ENCODE measurements around the gene SCAMP4.
"Not testable (repeated sequence)": the region's sequence is repeated elsewhere in the genome, so short reads cannot be mapped to it uniquely, and the experiment has no call there.

SCAMP4 gene

DNA sequence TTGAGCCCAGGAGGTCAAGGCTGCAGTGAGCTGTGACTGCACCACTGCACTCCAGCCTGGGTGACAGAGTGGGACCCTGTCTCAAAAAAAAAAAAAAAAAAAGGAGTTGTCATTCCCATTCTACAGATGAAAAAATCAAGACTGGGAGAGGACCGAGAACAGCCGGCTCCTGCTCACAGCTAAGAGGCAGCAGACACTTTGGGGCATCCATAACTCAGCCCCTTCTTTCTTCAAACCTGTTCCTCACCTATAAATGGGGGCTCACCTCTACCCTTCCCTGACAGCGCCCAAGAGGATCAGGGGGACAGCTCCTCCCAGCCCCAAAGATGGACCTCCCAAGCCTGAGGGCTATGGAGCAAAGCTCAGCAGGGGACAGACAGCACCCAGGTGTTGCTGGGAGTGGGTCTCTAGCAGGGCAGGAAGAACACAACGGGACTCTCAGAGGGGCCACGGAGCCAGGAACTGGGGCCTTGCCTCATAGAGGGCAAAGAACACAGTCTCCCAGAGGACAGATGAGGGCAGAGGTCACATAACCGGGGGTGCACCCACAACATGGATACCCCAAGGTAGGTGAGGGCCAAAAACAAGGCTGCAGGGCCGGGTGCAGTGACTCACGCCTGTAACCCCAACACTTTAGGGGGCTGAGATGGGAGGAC lies 38.4 kb upstream of the SCAMP4 start:
- no peak for DNase-seq (ENCODE audit: low read depth in 2 of 3, low spot score in 1 of 3)

DNA sequence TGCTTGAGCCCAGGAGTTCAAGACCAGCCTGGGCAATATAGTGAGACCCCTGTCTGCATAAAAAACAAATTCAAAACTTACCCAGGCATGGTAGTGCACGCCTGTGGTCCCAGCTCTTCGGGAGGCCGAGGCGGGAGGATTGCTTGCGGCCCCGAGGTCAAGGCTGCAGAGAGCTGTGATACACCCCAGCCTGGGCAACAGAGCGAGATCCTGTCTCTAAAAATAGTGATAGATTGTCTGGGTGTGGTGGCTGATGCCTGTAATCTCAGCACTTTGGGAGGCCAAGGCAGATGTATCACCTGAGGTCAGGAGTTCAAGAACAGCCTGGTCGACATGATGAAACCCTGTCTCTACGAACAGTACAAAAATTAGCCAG lies 37.9 kb upstream of the SCAMP4 start:
- DNase-seq (ENCODE audit: low read depth in 2 of 3, low spot score in 1 of 3) = no peak

DNA sequence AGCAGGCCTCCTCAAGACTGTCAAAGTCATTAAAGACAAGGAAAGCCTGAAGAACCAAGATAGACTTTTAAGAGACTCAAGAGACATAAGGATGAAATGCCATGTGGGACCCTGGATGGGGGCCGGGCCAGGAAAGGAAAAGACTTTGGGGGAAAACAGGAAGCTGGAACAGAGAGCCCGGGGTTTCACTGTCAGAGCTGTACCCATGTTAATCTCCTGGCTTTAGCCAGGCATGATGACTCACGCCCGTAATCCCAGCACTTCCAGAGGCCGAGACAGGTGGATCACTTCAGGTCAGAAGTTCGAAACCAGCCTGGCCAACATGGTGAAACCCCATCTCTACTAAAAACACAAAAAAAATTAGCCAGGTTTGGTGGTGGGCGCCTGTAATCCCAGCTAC lies 36.2 kb upstream of the SCAMP4 start:
- no peak for DNase-seq (ENCODE audit: low read depth in 2 of 3, low spot score in 1 of 3)

DNA sequence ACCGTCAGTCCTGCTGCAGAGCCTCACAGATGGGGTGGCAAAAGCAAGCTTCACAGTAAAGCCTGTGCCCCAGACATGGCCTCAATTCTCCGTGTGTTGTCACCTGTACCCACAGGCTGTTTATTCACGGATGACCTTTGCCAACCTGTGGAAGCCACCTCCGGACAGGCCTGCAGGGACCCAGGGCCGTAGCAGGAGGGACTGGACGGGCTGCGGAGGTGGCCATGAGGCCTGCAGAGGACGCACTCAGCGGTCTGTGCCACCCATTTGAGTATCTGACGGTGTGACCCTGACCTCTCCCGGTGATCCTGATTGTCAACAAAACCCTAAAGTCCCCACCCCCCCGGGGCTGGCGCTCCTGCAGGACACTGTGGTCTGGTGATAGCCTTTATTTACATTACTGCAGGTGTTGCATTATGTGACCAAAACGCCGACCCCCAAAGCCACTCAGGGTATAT lies 34.0 kb upstream of the SCAMP4 start:
- DNase-seq (ENCODE audit: low read depth in 2 of 3, low spot score in 1 of 3) = no peak

DNA sequence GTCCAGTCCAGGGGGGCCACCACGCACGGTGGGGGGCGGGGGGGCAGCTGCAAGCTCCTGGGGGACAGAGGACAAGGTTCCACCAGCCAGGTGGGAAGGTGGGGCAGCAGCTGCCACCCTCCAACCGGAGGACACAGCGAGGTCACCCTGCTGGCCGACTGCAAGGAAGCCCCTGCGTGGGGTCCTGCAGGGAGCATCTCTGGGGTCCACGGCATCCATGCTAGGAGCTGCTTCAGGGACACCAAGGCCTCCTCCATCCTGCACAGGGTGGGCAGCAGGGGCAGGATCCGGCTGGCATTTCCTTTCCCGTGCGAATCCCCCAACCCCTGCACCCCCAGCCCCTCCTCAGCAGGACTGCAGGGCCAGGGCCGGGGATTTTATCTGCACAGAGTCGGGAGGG lies 33.6 kb upstream of the SCAMP4 start:
- no peak for DNase-seq (ENCODE audit: low read depth in 2 of 3, low spot score in 1 of 3)

DNA sequence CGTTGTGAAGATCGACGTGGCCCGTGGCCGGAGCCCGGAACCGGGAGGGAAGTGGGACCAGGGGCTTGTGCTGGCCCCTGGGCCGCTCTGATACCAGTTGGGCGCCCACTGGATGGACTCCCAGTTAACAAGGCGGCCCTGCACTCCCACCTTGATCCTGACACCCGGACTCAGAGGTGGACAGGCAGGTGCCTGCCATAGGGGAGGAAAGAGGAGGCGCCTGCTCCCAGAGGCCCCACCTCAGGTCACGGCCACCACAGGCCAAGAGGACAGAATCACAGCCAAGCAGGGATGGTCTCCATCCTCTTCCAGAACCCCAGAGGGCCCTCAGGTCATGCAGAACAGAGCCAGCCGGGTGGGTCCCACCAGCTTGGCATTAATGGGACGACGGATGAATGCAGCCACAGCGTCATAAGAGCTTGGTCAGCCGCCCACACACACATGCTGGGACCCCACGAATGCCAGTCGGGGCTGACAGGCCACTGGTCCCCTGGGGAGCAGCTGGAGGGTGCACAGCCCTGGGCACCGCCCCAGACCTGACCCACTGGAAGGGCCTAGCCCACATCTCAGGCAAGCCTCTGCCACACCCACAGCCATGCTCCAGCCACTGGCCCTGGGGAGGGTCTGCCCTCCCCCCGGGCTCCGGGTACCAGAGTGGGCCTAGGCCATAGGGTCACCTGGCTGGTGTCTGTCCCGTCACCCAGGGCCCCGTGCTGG lies 32.2 kb upstream of the SCAMP4 start:
- no peak for DNase-seq (ENCODE audit: low read depth in 2 of 3, low spot score in 1 of 3)

DNA sequence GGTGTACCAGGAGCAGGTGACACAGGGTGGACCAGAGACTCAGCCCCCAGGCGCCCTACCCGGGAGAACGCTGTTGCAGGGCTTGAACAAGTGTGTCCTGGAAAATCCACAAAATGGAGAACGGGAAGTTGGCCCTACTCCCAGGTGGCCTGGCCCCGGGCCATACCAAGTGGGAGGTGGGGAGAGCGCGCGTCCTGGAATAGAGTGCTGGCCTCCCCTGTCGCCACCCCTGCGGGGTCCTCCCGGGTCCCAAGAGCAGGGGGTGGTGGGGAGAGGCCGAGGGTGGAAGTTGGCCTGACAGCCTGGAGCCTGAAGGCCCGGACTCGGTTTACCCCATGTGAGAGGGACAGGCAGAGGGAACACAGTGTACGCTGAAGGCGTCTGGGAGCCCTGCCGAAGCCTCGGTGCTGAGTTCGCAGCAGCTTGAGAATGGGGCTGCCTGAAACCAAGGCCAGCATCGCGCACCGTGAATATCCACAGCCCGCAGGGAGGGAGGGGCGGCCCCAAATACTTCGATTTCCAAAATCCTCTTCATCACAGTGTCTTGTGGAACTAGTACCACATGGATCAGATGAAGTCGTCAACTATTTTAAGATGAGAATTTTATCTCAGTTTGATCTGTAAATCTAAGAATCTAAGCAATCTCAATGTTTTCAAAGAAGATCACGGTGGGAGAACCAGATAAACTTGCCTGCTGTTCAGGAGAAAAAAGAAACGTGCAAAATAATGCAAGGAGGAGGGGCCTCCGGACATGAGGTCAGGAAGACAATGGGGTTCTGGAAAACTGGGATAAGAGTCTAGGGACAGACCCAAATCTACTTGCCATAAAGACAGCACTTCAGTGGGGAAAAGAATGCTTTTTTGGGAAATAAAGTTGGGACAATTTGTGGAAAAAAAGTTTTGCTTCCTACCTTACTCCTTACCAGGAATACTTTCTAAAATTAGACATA lies 31.4 kb upstream of the SCAMP4 start:
- DNase-seq (ENCODE audit: low read depth in 2 of 3, low spot score in 1 of 3) = no peak

DNA sequence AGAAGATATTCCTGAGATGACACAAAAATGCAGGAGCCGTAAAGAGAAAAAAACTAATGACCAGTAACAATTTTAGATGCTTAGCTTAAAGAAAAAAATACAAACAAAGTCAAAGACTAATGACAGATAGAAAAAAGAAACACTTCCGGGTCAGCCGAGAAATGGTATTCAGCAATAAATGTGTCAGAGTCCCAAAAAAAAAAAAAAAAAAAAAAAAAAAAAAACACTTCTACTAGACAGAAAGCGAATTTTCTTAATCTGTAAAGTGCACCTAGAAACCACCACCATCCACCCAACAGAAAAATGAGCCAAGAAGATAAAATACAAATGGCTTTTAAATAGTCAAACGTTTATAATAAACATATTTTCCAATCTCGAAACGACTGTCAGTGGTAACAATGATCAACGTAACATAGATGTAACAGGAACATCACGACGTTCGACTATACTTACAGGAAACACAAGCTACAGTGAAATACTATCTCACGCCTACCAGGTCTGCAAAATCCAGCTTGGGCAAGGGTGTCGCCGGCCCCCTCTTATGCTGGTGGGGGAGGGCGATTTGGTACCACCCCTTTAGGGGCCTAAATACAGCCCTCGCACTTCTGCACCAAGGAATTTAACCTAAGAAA lies 30.5 kb upstream of the SCAMP4 start:
- no peak for DNase-seq (ENCODE audit: low read depth in 2 of 3, low spot score in 1 of 3)

DNA sequence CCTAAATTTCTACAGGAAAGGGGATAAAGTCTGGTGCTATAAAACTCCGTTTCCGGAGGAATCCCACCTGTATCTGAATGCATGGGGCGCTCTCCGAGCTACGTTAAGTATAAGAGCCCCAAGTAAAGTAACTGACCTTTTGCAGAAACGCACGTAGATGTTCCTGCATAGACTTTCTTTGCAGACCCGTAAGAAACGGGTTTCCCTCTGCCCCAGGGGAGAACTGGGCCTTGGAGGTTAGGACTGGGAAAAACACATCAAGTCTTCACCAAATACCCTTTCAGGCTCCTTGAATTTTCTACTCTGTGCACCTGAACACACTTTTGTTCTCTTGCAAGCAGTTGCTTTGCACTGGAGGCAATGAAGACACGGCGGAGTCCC lies 29.9 kb upstream of the SCAMP4 start:
- not testable (repeated sequence) for DNase-seq (ENCODE audit: low read depth in 2 of 3, low spot score in 1 of 3)

DNA sequence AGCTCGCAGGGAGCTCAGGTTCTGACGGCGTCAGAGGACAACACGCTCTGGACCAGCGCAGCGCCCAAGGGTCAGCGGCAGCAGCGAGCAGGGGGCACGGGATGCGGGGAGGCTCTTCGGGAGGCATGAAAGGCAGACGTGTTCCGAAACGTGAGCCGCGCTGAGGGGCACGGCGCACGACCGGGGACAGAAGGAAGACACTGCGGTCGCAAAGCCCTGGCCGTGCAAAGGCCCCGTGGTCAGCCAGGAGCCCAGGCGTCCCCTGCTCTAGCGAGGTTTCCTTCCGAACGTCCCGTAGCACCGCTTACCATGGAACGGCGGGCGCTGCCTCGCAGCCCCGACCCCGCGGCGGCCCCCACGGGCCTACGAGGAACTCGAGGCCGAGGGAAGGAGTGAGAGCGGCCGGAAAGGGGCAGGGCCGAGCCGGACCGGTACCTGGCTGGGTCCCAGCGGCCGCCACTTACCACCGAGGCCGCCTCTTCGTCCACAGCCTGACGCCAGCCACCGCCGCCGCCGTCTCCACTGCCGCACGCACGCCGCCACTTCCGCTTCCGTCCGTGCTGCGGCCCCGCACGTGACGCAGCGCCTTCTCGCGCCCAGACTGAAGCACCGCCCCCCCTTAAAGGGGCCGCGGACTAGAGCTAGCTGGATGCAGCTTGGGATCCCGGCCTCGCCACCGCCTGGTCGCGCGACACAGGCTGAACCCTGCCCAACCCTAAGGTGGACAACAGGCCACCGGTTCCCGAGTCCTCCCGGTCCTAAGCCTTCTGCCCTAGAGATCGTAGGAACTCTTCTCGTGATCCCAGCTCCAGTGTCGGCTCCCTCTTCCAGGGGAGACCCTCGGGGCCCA lies 29.3 kb upstream of the SCAMP4 start:
- peak; percentile 76 to 88 (median 79) for DNase-seq (ENCODE audit: low read depth in 2 of 3, low spot score in 1 of 3)

DNA sequence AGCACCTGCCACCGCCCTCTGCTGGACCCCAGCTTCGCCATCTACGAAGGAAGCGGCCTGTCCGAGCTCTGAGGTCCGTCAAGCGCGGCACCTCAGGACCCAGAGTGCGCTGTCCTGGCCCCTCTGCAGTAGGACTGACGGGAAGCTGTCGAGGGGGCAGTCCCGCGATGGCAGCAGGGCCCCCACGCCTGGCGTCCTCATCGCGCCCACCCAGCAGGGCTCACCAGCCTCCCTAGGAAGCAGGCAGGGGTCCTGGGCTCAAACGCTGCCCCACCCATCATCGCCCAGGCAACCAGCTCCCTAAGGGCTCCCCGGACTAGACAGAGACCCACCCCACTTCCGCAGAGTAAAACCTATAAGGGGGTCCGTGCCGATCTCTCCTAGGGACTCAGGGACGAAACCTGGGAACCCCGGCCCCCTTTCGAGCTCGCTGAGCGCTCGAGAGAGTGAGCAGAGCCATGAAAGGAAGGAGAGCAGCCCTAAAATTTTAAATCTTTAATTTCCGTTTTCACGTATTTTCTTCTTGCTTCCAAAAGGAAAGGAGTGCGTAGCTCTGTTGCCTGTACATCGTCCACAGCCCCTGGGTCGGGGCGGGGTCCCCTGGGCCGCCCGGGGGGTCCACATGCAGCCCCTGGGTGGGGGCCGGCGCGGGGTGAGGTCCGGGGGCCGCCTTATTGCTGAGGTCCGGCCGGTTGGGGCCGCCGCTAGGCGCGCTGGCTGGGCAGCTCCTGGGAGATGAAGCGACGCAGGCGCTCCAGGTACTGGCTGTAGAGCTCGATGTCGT lies 28.5 kb upstream of the SCAMP4 start:
- not testable (repeated sequence) for DNase-seq (ENCODE audit: low read depth in 2 of 3, low spot score in 1 of 3)

DNA sequence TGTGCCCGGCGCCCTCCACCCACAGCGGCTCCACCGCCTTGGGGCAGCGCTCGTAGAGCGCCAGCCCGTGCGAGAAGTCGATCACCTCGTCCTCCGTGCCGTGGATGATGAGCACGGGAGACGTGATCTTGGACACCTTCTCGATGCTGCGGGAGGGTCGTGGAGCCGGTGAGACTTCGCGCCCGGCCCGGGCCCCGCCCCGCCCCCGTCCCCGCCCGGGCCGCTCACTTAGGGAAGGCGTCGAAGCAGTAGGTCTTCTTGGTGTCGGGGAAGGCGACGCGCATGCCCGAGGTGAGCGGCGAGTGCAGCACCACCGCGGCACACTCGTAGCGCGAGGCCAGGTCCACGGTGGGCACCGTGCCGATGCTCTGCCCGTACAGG lies 27.9 kb upstream of the SCAMP4 start:
- not testable (repeated sequence) for DNase-seq (ENCODE audit: low read depth in 2 of 3, low spot score in 1 of 3)

DNA sequence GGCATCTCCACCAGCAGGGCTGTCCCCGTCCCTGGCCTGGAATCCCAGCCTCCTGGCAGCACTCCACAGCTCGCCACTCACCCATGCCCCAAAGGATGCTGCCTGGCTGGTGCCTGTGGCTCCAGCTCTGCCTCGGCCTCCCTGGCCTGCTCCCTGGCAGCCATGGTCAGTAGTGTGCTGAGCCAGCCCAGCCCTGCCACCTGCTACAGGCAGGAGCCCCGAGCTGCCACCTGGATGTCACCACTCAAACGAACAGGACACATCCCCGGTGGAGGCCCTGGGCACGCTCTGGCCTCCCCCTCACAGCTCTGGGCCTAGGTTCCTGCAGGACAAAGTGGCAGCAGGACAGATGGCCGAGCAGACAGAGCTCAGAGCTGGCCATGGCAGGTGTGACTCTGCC lies 26.6 kb upstream of the SCAMP4 start:
- DNase-seq (ENCODE audit: low read depth in 2 of 3, low spot score in 1 of 3) = not testable (repeated sequence)

DNA sequence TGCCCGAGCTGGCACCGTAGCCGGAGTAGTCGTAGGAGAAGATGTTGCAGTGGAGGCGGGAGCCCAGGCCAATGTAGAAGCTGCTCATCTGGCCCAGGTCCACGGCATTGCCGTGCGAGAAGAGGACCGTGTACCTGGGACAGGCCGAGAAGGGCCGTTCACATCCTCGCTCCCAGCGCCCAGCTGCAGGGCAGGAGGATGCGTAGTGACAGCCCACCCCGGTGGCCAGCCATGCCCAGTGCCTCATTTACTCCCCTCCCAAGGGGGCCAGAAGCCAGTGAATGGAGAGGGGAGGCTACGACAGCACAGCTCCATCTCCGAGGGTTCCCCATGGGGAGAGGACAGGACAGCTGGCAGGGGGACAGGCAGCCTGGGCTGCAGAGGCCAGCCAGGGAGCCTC lies 25.2 kb upstream of the SCAMP4 start:
- DNase-seq (ENCODE audit: low read depth in 2 of 3, low spot score in 1 of 3) = not testable (repeated sequence)

DNA sequence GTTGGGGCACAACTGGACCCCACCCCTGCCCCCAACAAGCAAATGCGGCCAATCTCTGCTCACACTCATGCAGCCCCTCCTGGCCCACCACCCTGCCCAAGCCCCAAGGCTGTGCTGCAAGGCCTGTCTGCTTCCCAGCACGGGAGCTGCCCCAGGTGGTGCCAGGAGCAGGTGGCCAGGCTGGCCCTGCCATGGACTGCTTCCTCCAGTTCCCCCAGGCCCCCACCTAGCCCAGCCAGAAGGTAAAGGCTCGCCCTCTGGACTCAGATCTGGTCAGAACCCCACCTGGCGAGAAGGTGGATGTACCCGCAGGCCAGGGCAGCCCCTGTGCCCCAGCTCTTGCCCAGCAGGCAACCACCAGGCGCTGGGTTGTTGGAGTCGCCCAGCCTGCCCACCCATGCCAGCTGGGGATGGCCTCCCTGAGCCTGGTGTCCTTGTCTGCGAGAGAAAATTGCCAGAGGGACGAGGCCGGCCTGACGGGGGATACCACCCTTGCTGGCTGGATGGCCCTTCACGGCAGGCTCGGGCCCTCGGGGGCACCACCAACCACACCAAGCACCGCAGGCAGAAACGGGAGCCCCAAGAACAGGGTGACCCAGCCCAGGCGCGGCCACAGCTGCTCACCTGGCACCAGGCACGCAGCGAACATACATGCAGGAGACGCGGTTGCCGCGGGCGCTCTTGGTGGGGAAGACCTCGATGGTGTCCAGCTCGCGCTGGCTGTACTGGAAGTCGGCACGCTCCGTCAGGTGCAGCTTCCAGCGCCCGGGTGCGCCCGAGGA lies 24.4 kb upstream of the SCAMP4 start:
- no peak for DNase-seq (ENCODE audit: low read depth in 2 of 3, low spot score in 1 of 3)

DNA sequence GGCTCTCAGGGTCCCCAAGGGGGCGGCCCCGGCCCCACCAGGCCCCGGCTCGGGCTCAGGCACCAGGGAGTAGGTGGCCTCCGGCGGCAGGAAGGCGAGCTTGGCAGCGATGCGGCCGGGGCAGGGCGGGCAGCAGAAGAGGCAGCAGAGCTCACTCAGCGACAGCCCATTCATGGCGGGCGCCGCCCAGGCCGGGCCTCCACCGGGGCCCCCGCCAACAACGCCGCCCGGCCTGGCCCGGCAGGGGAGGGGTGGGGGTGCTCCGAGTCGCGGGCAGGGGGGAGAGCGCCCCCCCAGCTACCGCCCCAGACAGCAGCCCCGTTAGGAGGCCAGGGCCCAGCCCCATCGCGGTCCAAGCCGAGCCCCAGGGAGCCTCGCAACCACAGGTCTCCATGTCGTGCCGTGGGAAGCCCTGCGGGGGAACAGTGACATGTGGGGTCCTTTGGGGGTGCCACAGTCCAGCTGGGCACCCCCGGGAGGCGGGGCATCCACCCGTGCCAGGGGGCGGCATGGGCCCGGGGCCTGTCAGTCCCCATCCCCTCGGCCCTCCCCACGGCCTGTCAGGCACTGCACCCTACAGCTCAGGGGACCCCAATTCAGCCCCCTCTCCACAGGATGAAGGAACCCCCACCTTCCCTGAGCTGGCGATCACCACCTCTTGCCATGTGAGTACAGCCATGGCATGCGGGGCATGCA lies 23.7 kb upstream of the SCAMP4 start:
- not testable (repeated sequence) for DNase-seq (ENCODE audit: low read depth in 2 of 3, low spot score in 1 of 3)

DNA sequence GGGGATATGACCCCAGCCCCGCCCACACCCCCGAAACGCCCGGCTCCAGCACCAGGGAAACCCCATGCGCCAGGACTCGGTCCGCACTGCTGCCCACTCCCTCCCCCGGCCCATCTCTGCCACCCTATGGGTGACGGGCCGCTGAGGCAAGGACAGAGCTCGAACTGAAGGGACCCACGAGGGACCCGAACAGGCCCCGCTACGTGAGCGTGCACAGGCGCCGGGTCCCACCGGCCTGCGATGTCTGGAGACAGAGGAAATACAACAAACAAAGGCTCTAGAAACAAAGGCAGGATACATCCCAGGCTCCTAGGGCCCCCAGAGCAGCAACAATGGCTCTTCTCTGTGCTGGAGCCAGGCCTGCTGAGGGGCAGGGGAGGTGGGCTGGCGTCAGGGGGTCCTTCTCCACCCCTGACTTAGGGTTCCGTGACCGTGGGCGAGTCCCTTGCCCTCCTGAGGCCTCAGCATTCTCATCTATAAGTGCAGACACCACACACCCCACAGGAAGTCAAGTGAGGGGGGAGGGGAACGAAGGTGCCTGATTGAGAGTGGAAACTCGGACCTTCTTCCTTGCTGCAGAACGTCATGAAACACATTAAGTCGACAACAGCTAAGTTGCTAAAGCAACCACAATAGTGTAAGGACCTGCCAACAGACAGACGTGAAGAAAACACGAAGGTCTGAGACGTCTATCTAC lies 23.0 kb upstream of the SCAMP4 start:
- DNase-seq (ENCODE audit: low read depth in 2 of 3, low spot score in 1 of 3) = peak in 1 of 3 donors; percentile 53
